Mammary epithelial cell (primary cell): Measurements from ENCODE around the gene WAC.
"Not testable (repeated sequence)": the region's sequence is repeated elsewhere in the genome, so short reads cannot be mapped to it uniquely, and the experiment has no call there.

Experiments used
- CTCF ChIP-seq, 2 donors: IDR thresholded peaks in 1 of 2; conservative IDR thresholded peaks in 1 of 2; 2 replicates each; pipeline ENCODE4 v1.5.1; 2011 to 2012; ENCODE audit warnings: inconsistent platforms in 2 of 2, low read length in 2 of 2, mild to moderate bottlenecking in 2 of 2, control low read depth in 1 of 2, low read depth in 1 of 2; ENCODE audit not compliant: insufficient read depth in 1 of 2; ENCODE audit errors: extremely low read depth in 1 of 2
- EZH2 ChIP-seq: IDR thresholded peaks from 2 replicates; pipeline ENCODE4 v1.6.1; 2012; ENCODE audit warnings: low read length, inconsistent platforms, borderline replicate concordance

- not testable (repeated sequence) for TF ChIP-seq EZH2; CTCF (conservative IDR thresholded peaks at IDR 0.05 in 1 of 2, IDR thresholded peaks at IDR 0.05 in 1 of 2; ENCODE audit: extremely low read depth in 1 of 2, insufficient read depth in 1 of 2, low read depth in 1 of 2, low read length in 2 of 2)
Observed at GRCh38 chr10:28520828-28521227, 12.1 kb upstream of the WAC start.
